Ishikawa (cell line): ENCODE results near the gene RBBP7.

Source experiments
- CEBPB ChIP-seq: IDR thresholded peaks from 2 replicates; pipeline ENCODE4 v1.6.1; 2012
- CREB1 ChIP-seq: IDR thresholded peaks from 2 replicates; pipeline ENCODE4 v1.6.1; 2012; ENCODE audit warnings: low read depth
- NFIC ChIP-seq: IDR thresholded peaks from 2 replicates; pipeline ENCODE4 v1.6.1; 2012

The RBBP7 gene

GRCh38 chrX:16797358-16797757, 72.8 kb downstream of the RBBP7 start:
- TF ChIP-seq CEBPB: no peak
- TF ChIP-seq NFIC: no peak

- TF ChIP-seq CREB1: no peak
Measured at GRCh38 chrX:16796298-16796697, 73.9 kb downstream of the RBBP7 start.
